Hepatocyte (in vitro differentiated cells): ENCODE measurements around the gene APBA1.

ENCODE experiments used
- CTCF ChIP-seq: fragments of 200-600 bp; sonication (generic); IDR thresholded peaks from 2 replicates; pipeline ENCODE4 v1.5.1; 2016; ENCODE audit warnings: antibody characterized with exemption, mild to moderate bottlenecking; ENCODE audit not compliant: poor library complexity
- EZH2 ChIP-seq: fragments of 200-600 bp; sonication (generic); IDR thresholded peaks from 2 replicates; pipeline ENCODE4 v1.6.1; 2016; ENCODE audit warnings: antibody characterized with exemption, mild to moderate bottlenecking, borderline replicate concordance
- EZH2phosphoT487 ChIP-seq: fragments of 200-600 bp; sonication (generic); IDR thresholded peaks from one replicate; pipeline ENCODE4 v1.6.1; 2018; ENCODE audit warnings: antibody characterized with exemption, mild to moderate bottlenecking, low read depth, moderate library complexity; ENCODE audit not compliant: unreplicated experiment, severe bottlenecking

GRCh38 chr9:69504058-69504457 lies 168.1 kb downstream of the APBA1 start:
- no peak for TF ChIP-seq EZH2
- no peak for TF ChIP-seq CTCF
- no peak for TF ChIP-seq EZH2phosphoT487
